GM12872 (cell line): ENCODE data around the gene C19orf67.
A peak's percentile ranks its signal among the peaks of the same experiment; 100 is the strongest.

Source experiments
- TF ChIP-seq, protein P1 (sequence below): IDR thresholded peaks from 3 replicates; pipeline ENCODE4 v1.5.1; 2011; ENCODE audit warnings: low read depth, mild to moderate bottlenecking, low read length, moderate library complexity; ENCODE audit not compliant: insufficient read depth

The C19orf67 gene

DNA sequence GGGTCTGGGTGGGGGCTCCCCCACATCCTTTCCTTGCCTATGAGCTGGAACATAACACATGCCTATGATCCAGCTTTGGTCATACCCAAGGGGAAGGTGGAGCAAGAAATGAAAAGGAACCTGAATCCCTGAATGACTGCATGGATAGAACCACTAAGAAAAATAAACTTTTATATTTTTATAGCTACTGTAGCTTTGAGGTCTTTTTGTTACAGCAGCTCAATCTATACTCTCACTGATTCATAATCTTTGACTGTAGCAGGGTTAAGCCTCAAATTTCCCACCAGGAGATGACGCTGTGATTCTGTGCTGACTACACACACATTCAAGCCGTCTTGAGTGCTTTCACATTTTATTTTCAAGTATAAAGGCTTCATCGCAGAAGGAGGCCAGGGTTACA lies 32.6 kb downstream of the C19orf67 start:
- TF ChIP-seq, protein P1, sequence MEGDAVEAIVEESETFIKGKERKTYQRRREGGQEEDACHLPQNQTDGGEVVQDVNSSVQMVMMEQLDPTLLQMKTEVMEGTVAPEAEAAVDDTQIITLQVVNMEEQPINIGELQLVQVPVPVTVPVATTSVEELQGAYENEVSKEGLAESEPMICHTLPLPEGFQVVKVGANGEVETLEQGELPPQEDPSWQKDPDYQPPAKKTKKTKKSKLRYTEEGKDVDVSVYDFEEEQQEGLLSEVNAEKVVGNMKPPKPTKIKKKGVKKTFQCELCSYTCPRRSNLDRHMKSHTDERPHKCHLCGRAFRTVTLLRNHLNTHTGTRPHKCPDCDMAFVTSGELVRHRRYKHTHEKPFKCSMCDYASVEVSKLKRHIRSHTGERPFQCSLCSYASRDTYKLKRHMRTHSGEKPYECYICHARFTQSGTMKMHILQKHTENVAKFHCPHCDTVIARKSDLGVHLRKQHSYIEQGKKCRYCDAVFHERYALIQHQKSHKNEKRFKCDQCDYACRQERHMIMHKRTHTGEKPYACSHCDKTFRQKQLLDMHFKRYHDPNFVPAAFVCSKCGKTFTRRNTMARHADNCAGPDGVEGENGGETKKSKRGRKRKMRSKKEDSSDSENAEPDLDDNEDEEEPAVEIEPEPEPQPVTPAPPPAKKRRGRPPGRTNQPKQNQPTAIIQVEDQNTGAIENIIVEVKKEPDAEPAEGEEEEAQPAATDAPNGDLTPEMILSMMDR = no peak

DNA sequence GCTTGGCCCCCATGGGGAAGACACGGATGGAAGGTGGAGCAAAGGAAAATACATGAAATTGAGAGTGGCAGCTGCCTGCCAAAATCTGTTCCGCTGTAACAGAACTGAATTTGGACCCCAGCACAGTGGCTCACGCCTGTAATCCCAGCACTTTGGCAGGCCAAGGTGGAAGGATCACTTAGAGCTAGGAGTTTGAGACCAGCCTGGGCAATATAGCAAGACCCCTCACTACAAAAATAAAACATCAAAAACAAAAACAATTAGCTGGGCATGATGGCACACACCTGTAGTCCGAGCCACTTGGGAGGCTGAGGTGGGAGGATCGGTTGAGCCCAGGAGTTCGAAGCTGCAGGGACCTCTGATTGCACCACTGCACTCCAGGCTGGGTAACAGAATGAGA lies 33.1 kb downstream of the C19orf67 start:
- TF ChIP-seq, protein P1 = no peak

DNA sequence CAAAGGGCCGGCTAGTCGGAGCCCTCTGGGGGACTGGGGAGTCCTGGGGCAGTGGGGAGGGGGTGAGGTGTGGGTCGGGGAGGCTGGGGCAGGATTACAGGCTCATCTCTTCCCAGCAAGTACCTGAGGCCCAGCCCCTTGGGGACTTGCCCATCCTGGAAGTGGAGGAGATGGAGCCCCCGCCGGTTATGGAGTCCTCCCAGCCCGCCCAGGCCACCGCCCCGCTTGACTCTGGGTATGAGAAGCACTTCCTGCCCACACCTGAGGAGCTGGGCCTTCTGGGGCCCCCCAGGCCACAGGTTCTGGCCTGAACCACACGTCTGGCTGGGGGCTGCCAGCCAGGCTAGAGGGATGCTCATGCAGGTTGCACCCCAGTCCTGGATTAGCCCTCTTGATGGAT lies 33.6 kb downstream of the C19orf67 start:
- TF ChIP-seq, protein P1 = no peak

DNA sequence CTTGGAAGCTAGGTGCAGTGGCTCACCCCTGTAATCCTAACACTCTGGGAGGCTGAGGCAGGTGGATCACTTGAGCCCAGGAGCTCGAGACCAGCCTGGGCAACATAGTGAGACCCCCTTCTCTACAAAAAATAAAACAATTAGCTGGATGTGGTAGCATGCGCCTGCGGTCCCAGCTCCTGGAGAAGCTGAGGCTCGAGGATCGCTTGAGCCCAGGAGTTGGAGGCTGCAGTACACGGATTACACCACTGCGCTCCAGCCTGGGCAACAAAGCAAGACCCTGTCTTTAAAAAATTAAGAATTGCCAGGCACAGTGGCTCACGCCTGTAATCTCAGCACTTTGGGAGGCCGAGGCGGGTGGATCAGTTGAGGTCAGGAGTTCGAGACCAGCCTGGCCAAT lies 34.6 kb downstream of the C19orf67 start:
- TF ChIP-seq, protein P1 = 0 out of 3 replicates have a peak, but pooled peaks have one; percentile 9

DNA sequence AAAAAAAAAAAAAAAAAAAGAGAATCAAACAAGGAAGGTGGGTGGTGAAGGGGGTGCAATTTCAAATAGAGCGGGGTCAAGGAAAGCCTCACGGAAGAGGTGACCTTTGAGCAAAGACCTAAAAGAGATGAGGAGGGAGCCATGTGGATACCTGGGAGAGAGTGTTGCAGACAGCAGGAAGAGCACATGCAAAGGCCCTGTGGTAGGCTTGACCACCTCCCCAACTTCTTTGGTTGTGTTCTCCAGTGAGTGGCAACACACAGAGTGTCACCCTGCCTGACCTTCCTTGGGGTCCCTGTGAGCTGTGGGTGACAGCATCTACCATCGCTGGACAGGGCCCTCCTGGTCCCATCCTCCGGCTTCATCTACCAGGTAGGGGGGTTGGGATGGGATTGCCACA lies 35.1 kb downstream of the C19orf67 start:
- TF ChIP-seq, protein P1 = no peak

DNA sequence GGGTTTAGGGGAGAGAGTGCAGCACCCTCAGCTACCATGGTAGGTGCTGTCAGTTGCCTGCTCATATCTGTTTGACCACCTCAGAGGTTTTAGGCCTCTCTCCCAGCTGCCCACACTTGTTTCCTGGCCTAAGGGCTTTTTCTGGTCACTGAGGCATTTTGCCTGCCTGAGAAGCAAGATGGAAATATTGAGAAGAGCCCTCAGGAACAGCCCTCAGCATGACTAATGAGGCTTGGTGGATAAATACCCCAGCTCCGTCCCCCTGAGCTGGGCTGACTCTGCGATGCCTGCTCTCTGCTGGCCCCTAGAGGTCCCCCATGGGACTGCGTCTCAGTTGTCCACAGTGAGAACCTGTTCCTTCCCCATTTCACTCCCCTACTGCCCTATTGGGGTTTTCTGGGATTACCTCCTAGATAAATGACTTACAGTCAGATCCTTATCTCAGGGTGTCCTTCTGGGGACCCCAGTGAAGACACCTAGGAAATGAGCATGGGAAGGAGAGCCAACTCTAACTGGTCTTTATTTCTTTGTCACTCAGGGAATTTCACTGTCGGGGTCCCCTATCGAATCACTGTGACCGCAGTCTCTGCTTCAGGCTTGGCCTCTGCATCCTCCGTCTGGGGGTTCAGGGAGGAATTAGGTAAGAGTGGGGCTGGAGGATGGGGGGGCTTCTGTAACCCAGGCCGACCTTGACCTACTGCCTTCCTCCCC lies 37.0 kb downstream of the C19orf67 start:
- TF ChIP-seq, protein P1 = peak; percentile 99

DNA sequence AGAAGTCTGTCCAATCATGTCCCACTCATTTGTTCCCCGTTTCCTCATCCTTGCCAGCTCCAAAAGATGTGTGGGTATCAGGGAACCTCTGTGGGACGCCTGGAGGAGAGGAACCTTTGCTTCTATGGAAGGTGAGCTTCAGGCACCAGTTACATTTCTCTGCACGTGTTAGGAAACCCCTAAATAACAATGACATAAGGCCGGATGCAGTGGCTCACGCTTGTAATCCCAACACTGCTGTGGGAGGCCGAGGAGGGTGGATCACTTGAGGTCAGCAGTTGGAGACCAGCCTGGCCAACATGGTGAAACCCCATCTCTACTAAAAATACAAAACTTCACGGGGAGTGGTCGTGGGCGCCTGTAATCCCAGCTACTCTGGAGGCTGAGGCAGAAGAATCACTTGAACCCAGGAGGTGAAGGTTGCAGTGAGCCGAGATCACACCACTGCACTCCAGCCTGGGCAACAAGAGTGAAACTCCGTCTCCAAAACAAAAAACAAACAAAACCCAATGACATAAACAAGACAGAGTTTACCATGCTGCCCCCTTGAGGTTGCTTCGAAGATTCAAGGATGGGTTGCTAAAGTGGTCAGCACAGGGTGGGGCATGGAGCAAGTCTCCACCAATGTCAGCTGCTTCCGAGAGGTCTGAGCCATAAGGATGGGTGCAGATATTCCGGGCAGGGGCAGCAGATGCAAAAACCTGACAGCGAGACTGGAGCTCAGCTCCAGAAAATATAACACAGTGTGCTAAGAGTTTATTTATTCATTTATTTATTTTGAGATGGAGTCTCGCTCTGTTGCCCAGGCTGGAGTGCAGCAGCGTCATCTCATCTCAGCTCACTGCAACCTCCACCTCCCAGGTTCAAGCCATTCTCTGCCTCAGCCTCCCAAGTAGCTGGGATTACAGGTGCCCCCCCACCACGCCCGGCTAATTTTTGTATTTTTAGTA lies 42.6 kb downstream of the C19orf67 start:
- TF ChIP-seq, protein P1 = peak; percentile 66
